Kidney epithelial cell (primary cell): ENCODE data around the gene VPS50. TPM values are rescaled to one million over a fixed set of nuclear protein-coding genes. Genes with fewer than 3 reads are reported as not detected.
"Not testable (repeated sequence)": the region's sequence is repeated elsewhere in the genome, so short reads cannot be mapped to it uniquely, and the experiment has no call there.

ENCODE experiments used
- DNase-seq: peaks from one replicate; pipeline ENCODE4 v3.0.0-alpha.2; 2010; ENCODE audit warnings: low read depth
- H3K27me3 ChIP-seq: 2 replicates; pipeline ENCODE4 v1.6.0; 2011; ENCODE audit warnings: low read length; ENCODE audit not compliant: control insufficient read depth, insufficient read depth
- H3K36me3 ChIP-seq: 2 replicates; pipeline ENCODE4 v1.5.1; 2011; ENCODE audit warnings: low read length; ENCODE audit not compliant: control insufficient read depth, insufficient read depth
- H3K4me3 ChIP-seq: 2 replicates; pipeline ENCODE4 v1.5.1; 2011; ENCODE audit warnings: low read depth, mild to moderate bottlenecking, control low read depth, low read length
- total RNA-seq: library from RNA; depleted of rRNA; stranded (reverse); fragments of >200 nt; gene quantifications from 2 replicates; pipeline ENCODE4 v1.2.3, GENCODE V29; 2015
- TF ChIP-seq, protein P1 (sequence below): IDR thresholded peaks from 2 replicates; pipeline ENCODE4 v1.5.1; 2011; ENCODE audit warnings: mild to moderate bottlenecking, moderate library complexity, low read length, control low read depth, inconsistent platforms; ENCODE audit not compliant: insufficient read depth, poor library complexity, severe bottlenecking

Gene VPS50
- total RNA-seq, 1 donor from 2014 or later: 18.3 TPM

DNA sequence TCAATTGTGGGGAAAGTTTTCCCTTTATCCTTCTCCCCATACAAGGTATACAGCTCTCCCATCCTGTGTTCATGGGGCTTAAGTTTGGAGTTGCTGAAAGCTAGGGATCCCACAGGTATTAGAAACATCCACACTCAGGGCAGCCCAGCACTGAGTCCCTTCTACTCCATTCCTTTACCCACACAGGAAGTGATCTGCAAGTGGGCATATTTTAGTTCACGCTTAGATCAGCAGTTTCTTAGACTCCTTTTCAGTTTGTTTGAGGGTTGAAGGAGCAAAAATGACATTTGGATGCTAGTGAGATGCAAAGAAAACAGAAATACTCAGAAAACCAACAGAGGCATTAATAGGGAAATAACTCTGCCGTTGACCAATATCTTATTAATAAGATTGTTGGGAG, 134.7 kb downstream of the VPS50 start:
- DNase-seq: no peak
- no peaks in the 10 kb centered on the region for H3K27me3 ChIP-seq
- H3K36me3 ChIP-seq: no peaks in the 10 kb centered on the region

DNA sequence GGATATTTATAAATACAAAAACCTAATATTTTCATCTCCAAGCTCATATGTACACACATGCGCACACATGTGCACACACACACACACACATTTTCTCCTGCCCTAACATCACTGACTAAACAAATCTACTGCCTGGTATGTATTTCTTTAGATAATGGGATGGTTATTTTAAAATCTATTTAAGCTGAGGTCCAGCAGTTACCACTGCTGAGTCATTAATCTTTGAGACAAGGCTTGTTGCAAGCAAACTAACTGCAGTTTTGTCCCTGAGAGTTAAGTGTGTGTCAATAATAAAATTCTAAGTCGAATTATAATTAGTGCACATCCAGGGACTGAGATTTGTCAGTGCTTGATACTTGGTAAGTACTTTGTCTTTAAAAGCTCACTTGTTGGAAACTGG, 135.1 kb downstream of the VPS50 start:
- no peak overlapping the region for H3K4me3 ChIP-seq
- H3K36me3 ChIP-seq: no peaks in the 10 kb centered on the region
- DNase-seq: no peak
- H3K27me3 ChIP-seq: no peaks in the 10 kb centered on the region
- TF ChIP-seq, protein P1, sequence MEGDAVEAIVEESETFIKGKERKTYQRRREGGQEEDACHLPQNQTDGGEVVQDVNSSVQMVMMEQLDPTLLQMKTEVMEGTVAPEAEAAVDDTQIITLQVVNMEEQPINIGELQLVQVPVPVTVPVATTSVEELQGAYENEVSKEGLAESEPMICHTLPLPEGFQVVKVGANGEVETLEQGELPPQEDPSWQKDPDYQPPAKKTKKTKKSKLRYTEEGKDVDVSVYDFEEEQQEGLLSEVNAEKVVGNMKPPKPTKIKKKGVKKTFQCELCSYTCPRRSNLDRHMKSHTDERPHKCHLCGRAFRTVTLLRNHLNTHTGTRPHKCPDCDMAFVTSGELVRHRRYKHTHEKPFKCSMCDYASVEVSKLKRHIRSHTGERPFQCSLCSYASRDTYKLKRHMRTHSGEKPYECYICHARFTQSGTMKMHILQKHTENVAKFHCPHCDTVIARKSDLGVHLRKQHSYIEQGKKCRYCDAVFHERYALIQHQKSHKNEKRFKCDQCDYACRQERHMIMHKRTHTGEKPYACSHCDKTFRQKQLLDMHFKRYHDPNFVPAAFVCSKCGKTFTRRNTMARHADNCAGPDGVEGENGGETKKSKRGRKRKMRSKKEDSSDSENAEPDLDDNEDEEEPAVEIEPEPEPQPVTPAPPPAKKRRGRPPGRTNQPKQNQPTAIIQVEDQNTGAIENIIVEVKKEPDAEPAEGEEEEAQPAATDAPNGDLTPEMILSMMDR: no peak

More for the DNA sequence above, 134.7 kb downstream of the VPS50 start:
- TF ChIP-seq, protein P1: no peak
- H3K4me3 ChIP-seq: no peak overlapping the region

DNA sequence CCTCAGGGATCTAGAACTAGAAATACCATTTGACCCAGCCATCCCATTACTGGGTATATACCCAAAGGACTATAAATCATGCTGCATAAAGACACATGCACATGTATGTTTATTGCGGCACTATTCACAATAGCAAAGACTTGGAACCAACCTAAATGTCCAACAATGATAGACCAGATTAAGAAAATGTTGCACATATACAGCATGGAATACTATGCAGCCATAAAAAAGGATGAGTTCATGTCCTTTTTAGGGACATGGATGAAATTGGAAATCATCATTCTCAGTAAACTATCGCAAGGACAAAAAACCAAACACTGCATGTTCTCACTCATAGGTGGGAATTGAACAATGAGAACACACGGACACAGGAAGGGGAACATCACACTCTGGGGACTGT, 138.8 kb downstream of the VPS50 start:
- H3K27me3 ChIP-seq, H3K4me3 ChIP-seq, H3K36me3 ChIP-seq, DNase-seq: not testable (repeated sequence)

DNA sequence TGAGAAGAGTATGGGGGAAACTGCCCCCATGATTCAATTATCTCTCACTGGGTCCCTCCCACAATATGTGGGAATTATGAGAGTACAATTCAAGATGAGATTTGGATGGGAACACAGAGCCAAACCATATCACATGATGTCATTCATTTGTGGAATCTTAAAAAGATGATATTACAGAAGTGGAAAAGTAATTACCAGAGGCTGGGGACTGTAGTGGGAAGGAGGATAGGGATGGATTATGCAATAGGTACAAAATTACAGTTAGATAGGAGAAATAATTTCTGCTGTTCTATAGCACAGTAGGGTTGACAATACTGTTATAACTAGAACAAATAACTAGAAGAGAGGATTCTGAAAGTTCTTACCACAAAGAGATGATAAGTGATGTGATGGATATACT, 141.4 kb downstream of the VPS50 start:
- TF ChIP-seq, protein P1: no peak
- Histone ChIP-seq H3K36me3 (no peaks in the 10 kb centered on the region), H3K27me3 (peaks cover 2% of the 10 kb centered on the region), H3K4me3 (no peak overlapping the region)
- no peak for DNase-seq

DNA sequence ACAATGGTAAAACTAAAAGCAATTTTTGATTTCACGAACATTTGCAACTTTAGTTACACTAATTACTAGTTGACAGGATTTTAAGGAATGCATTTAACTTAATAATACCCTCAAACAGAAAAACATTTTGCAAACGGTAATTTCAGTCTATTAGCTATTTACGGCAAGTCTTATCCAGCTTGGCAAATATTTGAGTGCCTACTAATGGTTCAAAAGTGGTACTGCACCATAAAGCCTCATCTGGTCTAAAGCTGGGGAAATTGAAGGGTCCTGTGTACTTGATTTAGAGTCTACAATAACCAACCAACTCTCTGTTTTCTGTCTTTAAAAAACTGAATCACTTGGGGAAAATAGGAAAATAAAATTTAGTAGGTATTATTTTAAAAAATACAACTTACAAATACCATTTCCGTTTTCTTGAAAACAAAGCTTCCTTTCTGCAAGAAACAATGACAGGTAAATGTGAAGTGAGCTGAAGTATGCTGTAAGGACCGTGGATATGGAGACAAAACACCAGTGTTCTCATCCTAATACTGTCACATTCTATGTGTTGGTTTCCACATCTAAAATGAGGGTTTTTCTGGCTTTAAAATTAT, 142.3 kb downstream of the VPS50 start:
- H3K36me3 ChIP-seq: no peaks in the 10 kb centered on the region
- H3K4me3 ChIP-seq: no peak overlapping the region
- TF ChIP-seq, protein P1: peak; percentile 80
- no peak for DNase-seq
- peaks cover 2% of the 10 kb centered on the region for H3K27me3 ChIP-seq

DNA sequence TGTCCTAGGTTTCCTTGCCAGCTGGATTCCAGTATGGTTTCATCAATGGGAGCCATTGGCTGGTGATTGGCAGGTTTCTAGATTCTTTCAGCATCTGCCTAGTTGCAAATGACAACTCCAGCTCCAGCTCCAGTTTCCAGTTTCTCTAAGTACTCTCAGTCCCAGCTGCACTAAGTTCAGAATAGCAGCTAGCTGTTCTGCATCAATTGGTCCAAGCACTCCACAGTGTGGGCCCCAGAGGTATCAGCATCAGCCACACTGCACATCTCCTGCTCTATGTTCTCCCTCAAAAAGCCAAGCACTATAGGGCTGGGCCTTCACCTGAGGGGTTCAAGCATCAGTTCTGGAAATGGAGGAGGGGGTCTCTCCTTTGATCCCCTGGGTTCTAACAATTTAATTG, 143.4 kb downstream of the VPS50 start:
- no peak for DNase-seq
- Histone ChIP-seq H3K27me3 (peaks cover 2% of the 10 kb centered on the region), H3K36me3 (no peaks in the 10 kb centered on the region), H3K4me3 (no peak overlapping the region)
- TF ChIP-seq, protein P1: no peak
